GM12875 (cell line): ENCODE results near the gene SPSB3.

ENCODE experiments used
- H3K4me3 ChIP-seq: one replicate; pipeline ENCODE4 v1.5.1; 2011; ENCODE audit warnings: low read depth, low read length, control low read depth
- CTCF ChIP-seq: IDR thresholded peaks from 2 replicates; pipeline ENCODE4 v1.5.1; 2011; ENCODE audit warnings: low read depth, mild to moderate bottlenecking, control low read depth, inconsistent platforms, low read length, moderate library complexity, borderline replicate concordance; ENCODE audit not compliant: insufficient read depth

SPSB3 gene

GRCh38 chr16:1765826-1766225 lies 16.5 kb downstream of the SPSB3 start:
- no peak for TF ChIP-seq CTCF

GRCh38 chr16:1764971-1765370 lies 17.4 kb downstream of the SPSB3 start:
- TF ChIP-seq CTCF, result no peak
- H3K4me3 ChIP-seq, result no peak overlapping the region

More at GRCh38 chr16:1765826-1766225, 16.5 kb downstream of the SPSB3 start:
- H3K4me3 ChIP-seq, result no peak overlapping the region

GRCh38 chr16:1763521-1764511 lies 18.6 kb downstream of the SPSB3 start:
- no peak overlapping the region for H3K4me3 ChIP-seq
- 0 out of 2 replicates have a peak, but pooled peaks have one; percentile 12 for TF ChIP-seq CTCF

GRCh38 chr16:1762879-1763520 lies 19.4 kb downstream of the SPSB3 start:
- no peak for TF ChIP-seq CTCF
- no peak overlapping the region for H3K4me3 ChIP-seq

GRCh38 chr16:1762196-1762878 lies 20.0 kb downstream of the SPSB3 start:
- TF ChIP-seq CTCF, result no peak
- H3K4me3 ChIP-seq, result no peak overlapping the region

GRCh38 chr16:1761751-1762150 lies 20.6 kb downstream of the SPSB3 start:
- H3K4me3 ChIP-seq, result no peak overlapping the region
- no peak for TF ChIP-seq CTCF
